Activated naive CD8-positive, alpha-beta T cell treated with anti-CD3 and anti-CD28 coated beads for 36 hours (primary cell): ENCODE data around the gene KDM6B. TPM values are rescaled to one million over a fixed set of nuclear protein-coding genes. Genes with fewer than 3 reads are reported as not detected.
"Not testable (repeated sequence)": the region's sequence is repeated elsewhere in the genome, so short reads cannot be mapped to it uniquely, and the experiment has no call there.

Source experiments
- DNase-seq: peaks from one replicate; pipeline ENCODE4 v3.0.0; 2021
- H3K27ac Mint-ChIP-seq: one replicate; pipeline ENCODE4 v1.8.0; 2022; ENCODE audit warnings: mild to moderate bottlenecking, moderate library complexity, mixed read lengths
- H3K27me3 Mint-ChIP-seq: one replicate; pipeline ENCODE4 v1.8.0; 2022; ENCODE audit warnings: mild to moderate bottlenecking, mixed read lengths
- H3K36me3 Mint-ChIP-seq: one replicate; pipeline ENCODE4 v1.8.0; 2021; ENCODE audit warnings: mild to moderate bottlenecking, mixed read lengths
- H3K4me1 Mint-ChIP-seq: one replicate; pipeline ENCODE4 v1.8.0; 2021; ENCODE audit warnings: mixed read lengths
- H3K4me3 Mint-ChIP-seq: one replicate; pipeline ENCODE4 v1.8.0; 2022; ENCODE audit warnings: mild to moderate bottlenecking, moderate library complexity, mixed read lengths
- H3K9me3 Mint-ChIP-seq: one replicate; pipeline ENCODE4 v1.8.0; 2022; ENCODE audit warnings: mixed read lengths
- total RNA-seq, 2 experiments: library from RNA; stranded (reverse); gene quantifications; one replicate each; pipeline ENCODE4 v1.2.3, GENCODE V29; 2021

Gene KDM6B
- total RNA-seq, 2 experiments from 2014 or later, result 44.5 to 47.6 TPM

DNA sequence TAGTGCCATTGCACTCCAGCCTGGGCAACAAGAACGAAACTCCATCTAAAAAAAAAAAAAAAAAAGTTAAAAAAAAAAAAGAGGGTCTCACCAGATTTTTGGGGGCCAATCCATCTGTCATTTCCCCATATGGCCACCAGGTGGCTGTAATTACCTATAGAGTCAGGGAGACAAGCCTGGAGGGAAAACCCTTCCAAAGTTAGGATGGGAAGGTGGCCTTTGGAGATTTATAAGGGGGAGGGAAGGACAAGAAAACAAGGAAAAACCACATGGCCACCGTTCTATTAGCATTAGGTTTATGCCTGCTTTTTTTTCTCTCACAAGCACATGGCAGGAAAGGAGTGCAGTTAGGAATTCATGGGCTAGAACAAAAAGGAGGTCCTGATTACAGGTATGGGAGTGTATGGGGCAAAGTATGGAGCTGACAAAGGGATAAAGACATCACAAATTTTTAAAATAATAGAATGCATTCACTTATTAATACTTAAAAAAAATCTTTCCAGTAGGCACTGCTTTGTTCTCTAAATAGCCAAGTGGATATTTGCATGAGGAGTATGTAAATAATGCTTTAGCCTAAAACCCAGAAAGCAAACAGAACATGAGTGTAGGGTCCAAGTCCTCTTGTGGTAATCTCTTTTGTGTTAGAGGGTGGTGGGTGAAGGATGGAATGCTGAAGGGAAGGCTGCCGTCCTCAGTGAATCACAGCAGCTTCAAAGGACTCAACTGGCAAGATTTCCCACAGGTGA, 28.8 kb downstream of the KDM6B start:
- H3K36me3 Mint-ChIP-seq, result peaks cover 21% of the 10 kb centered on the region
- peak; percentile 45 for DNase-seq
- no peak overlapping the region for H3K27ac Mint-ChIP-seq
- peaks cover 2% of the 10 kb centered on the region for H3K9me3 Mint-ChIP-seq
- no peak overlapping the region for H3K4me3 Mint-ChIP-seq
- peaks cover 25% of the 10 kb centered on the region for H3K4me1 Mint-ChIP-seq
- H3K27me3 Mint-ChIP-seq, result no peaks in the 10 kb centered on the region

- not testable (repeated sequence) for H3K27me3 Mint-ChIP-seq
- peaks cover 24% of the 10 kb centered on the region for H3K36me3 Mint-ChIP-seq
Observed at GRCh38 chr17:7864384-7864783, 30.4 kb downstream of the KDM6B start.

DNA sequence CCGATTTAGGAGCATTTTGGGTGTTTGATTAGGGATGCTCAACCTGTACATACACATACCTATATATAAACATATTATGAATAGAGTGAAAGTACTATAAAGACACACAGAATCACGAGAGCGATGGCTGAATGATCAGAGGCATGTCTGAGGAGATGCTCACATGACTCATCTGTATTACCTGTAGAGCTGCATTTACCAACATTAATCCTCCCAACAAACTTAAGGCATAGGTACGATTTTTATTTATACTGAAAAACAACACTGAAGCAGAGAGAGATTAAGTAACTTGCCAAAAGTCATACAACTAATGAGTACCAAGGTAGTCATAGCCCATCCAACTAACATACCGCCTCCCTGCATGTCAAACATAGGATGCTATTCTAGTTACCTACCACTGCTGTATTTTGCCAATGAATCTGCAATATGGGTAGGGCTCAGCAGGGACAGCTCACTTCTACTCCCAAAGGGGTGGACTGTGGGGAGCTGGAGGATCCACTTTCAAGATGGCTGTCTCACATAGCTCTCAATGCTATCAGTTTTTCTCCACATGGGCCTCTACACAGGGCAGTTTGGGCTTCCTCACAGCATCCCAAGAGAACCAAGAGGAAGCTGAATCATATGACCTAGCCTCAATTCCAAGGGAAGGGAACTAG, 31.1 kb downstream of the KDM6B start:
- H3K27me3 Mint-ChIP-seq, result no peaks in the 10 kb centered on the region
- H3K4me1 Mint-ChIP-seq, result peaks cover 27% of the 10 kb centered on the region
- H3K4me3 Mint-ChIP-seq, result no peak overlapping the region
- no peak overlapping the region for H3K27ac Mint-ChIP-seq
- peaks cover 24% of the 10 kb centered on the region for H3K36me3 Mint-ChIP-seq
- H3K9me3 Mint-ChIP-seq, result peaks cover 2% of the 10 kb centered on the region
- DNase-seq, result no peak

More at GRCh38 chr17:7864384-7864783, 30.4 kb downstream of the KDM6B start:
- not testable (repeated sequence) for DNase-seq, H3K4me3 Mint-ChIP-seq, H3K9me3 Mint-ChIP-seq, H3K27ac Mint-ChIP-seq
- H3K4me1 Mint-ChIP-seq, result peaks cover 27% of the 10 kb centered on the region

- H3K36me3 Mint-ChIP-seq, result peaks cover 23% of the 10 kb centered on the region
- no peak overlapping the region for H3K4me3 Mint-ChIP-seq
- no peak for DNase-seq
- H3K9me3 Mint-ChIP-seq, result peaks cover 2% of the 10 kb centered on the region
- H3K4me1 Mint-ChIP-seq, result peaks cover 28% of the 10 kb centered on the region
- H3K27ac Mint-ChIP-seq, result peak overlapping the region; percentile 58
- no peaks in the 10 kb centered on the region for H3K27me3 Mint-ChIP-seq
Observed at GRCh38 chr17:7867881-7868329, 33.9 kb downstream of the KDM6B start.

DNA sequence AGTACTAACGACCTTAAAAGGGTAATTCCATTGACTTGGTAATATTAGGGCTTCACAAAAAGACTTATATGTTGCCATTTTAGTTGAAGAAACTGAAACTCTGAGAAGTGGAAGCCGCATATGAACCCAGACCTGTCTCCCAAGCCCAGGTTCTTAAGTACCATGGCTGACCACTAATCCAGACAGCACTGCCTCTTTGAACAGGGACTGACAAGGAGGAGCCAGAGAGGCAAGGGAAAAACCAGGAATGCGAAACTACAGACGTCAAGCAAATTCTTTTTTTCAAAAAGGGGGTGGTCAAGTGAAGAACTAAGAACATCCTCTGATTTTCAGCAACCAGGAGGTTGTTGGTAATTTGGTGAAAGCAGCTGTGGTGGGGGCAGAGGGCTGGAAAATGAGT, 39.0 kb downstream of the KDM6B start:
- H3K4me3 Mint-ChIP-seq, result no peak overlapping the region
- no peak overlapping the region for H3K27ac Mint-ChIP-seq
- H3K4me1 Mint-ChIP-seq, result peaks cover 21% of the 10 kb centered on the region
- H3K9me3 Mint-ChIP-seq, result no peaks in the 10 kb centered on the region
- DNase-seq, result no peak
- no peaks in the 10 kb centered on the region for H3K27me3 Mint-ChIP-seq
- H3K36me3 Mint-ChIP-seq, result peaks cover 28% of the 10 kb centered on the region

DNA sequence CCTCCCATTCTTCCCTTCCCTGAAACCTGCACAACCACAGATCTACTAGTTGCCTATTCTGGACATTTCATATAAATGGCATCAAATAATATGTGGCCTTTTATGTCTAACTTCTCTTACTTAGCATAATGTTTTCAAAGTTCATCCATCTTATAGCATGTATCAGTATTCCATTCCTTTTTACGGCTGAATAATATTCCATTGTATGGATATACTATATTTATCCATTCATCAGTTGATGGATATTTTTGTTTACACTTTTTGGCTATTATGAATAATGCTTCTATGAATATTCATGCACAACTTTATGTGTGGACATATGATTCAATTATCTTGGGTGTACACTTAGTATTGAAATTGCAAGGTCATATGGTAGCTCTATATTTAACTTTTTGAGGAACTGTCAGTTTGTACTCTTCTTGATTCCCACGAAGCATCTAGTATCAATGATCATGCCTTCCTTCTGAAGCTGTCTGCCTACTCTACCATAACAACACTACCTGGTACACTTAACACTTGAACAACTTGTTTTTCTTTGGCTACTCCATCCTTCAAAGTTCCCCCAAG, 41.9 kb downstream of the KDM6B start:
- no peaks in the 10 kb centered on the region for H3K9me3 Mint-ChIP-seq
- no peak for DNase-seq
- H3K4me1 Mint-ChIP-seq, result peaks cover 11% of the 10 kb centered on the region
- peaks cover 26% of the 10 kb centered on the region for H3K36me3 Mint-ChIP-seq
- H3K4me3 Mint-ChIP-seq, result no peak overlapping the region
- no peak overlapping the region for H3K27ac Mint-ChIP-seq
- no peaks in the 10 kb centered on the region for H3K27me3 Mint-ChIP-seq

GRCh38 chr17:7878234-7878633, 44.2 kb downstream of the KDM6B start:
- no peak for DNase-seq
- Mint-ChIP-seq H3K4me1 (peaks cover 9% of the 10 kb centered on the region), H3K27ac (no peak overlapping the region), H3K4me3 (no peak overlapping the region), H3K27me3 (no peaks in the 10 kb centered on the region), H3K9me3 (no peaks in the 10 kb centered on the region), H3K36me3 (peaks cover 22% of the 10 kb centered on the region)

- Mint-ChIP-seq H3K27ac (no peak overlapping the region), H3K4me3 (no peak overlapping the region), H3K36me3 (peaks cover 12% of the 10 kb centered on the region), H3K27me3 (no peaks in the 10 kb centered on the region), H3K9me3 (no peaks in the 10 kb centered on the region), H3K4me1 (peaks cover 5% of the 10 kb centered on the region)
- no peak for DNase-seq
Observed at GRCh38 chr17:7880076-7880868, 46.3 kb downstream of the KDM6B start.

- no peak overlapping the region for H3K4me3 Mint-ChIP-seq
- peaks cover 10% of the 10 kb centered on the region for H3K36me3 Mint-ChIP-seq
- no peaks in the 10 kb centered on the region for H3K27me3 Mint-ChIP-seq
- no peaks in the 10 kb centered on the region for H3K9me3 Mint-ChIP-seq
- DNase-seq, result no peak
- H3K4me1 Mint-ChIP-seq, result peaks cover under 1% of the 10 kb centered on the region
- no peak overlapping the region for H3K27ac Mint-ChIP-seq
Observed at GRCh38 chr17:7881276-7882054, 47.4 kb downstream of the KDM6B start.

DNA sequence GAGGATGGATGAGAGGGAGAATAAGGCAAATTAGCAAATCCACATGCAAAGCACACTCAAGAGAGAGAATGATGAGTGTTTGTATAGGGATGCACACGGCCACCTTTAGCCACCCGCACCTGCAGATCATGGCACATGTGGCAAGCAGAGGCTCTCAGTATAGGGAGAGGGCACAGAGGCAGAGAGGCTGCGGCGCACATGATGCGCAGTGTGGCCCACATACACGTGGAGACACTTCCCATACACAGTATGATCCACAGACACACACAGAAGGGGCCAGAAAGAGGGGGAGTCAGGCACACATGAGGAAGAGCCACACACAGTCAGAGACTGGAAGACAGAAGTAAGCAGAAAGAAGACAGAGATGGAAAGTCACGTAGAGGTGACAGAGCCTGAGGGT, 48.1 kb downstream of the KDM6B start:
- H3K4me3 Mint-ChIP-seq, result no peak overlapping the region
- DNase-seq, result no peak
- no peaks in the 10 kb centered on the region for H3K4me1 Mint-ChIP-seq
- no peaks in the 10 kb centered on the region for H3K9me3 Mint-ChIP-seq
- no peaks in the 10 kb centered on the region for H3K27me3 Mint-ChIP-seq
- H3K27ac Mint-ChIP-seq, result no peak overlapping the region
- peaks cover 8% of the 10 kb centered on the region for H3K36me3 Mint-ChIP-seq

DNA sequence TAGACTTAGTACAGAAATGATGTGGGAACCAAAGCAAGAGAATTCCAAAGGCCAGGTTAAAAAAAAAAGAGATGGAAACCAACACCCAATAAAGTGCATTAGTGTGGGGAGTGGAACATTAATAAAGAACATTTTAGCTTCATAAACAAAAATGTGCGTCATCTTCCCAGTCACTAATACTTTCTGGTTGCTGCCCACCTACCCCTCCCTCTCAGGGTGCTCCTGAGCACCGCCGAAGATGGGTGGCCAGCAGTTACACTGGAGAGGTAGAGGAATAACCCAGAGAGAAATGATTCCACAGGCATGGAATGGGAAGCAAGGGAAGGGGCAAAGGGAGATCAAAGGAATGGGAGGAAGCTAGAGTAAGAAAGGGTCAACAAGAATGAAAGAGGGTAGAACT, 48.6 kb downstream of the KDM6B start:
- Mint-ChIP-seq H3K27ac (no peak overlapping the region), H3K36me3 (peaks cover 6% of the 10 kb centered on the region), H3K4me3 (no peak overlapping the region), H3K4me1 (no peaks in the 10 kb centered on the region), H3K27me3 (no peaks in the 10 kb centered on the region), H3K9me3 (no peaks in the 10 kb centered on the region)
- DNase-seq, result no peak

Other genes with a start within 250 kb of the KDM6B start
- under 1 TPM; 0.28 to 0.35 TPM for gene SOX15, start 244.1 kb upstream of the KDM6B start, total RNA-seq
- gene FXR2, start 219.3 kb upstream of the KDM6B start, total RNA-seq, result 10 to 100 TPM; 35.5 to 37.0 TPM
- gene SAT2, start 206.4 kb upstream of the KDM6B start, total RNA-seq, result 10 to 100 TPM; 15.4 to 15.5 TPM
- not detected for gene SHBG, start 204.1 kb upstream of the KDM6B start, total RNA-seq
- gene ATP1B2, start 183.3 kb upstream of the KDM6B start, total RNA-seq, result under 1 TPM in 1 of 2 experiments, not detected in 1; 0.10 TPM
- gene TP53, start 146.7 kb upstream of the KDM6B start, total RNA-seq, result 100 to 1,000 TPM; 137 to 142 TPM
- gene WRAP53, start 145.7 kb upstream of the KDM6B start, total RNA-seq, result 10 to 100 TPM; 22.8 to 27.4 TPM
- gene EFNB3, start 129.0 kb upstream of the KDM6B start, total RNA-seq, result not detected
- under 1 TPM; 0.04 to 0.14 TPM for gene DNAH2, start 116.5 kb upstream of the KDM6B start, total RNA-seq
- 1 to 10 TPM; 4.2 to 4.8 TPM for gene TMEM88, start 20.8 kb downstream of the KDM6B start, total RNA-seq
- gene NAA38, start 23.3 kb downstream of the KDM6B start, total RNA-seq, result 10 to 100 TPM; 65.2 to 66.6 TPM
- 10 to 100 TPM; 18.6 to 20.1 TPM for gene CYB5D1, start 23.8 kb downstream of the KDM6B start, total RNA-seq
- gene CHD3, start 54.6 kb downstream of the KDM6B start, total RNA-seq, result 100 to 1,000 TPM; 123 to 129 TPM
- gene RNF227, start 82.1 kb downstream of the KDM6B start, total RNA-seq, result 1 to 10 TPM; 4.0 to 4.1 TPM
- 1 to 10 TPM; 7.5 to 8.4 TPM for gene KCNAB3, start 95.6 kb downstream of the KDM6B start, total RNA-seq
- gene TRAPPC1, start 97.7 kb downstream of the KDM6B start, total RNA-seq, result 100 to 1,000 TPM; 131 to 143 TPM
- 10 to 100 TPM; 45.3 to 45.7 TPM for gene CNTROB, start 98.0 kb downstream of the KDM6B start, total RNA-seq
- gene GUCY2D, start 168.4 kb downstream of the KDM6B start, total RNA-seq, result not detected
- under 1 TPM in 1 of 2 experiments, not detected in 1; 0.08 TPM for gene ALOX15B, start 204.8 kb downstream of the KDM6B start, total RNA-seq